ENCODE measurements around the gene SMIM33. TPM values are rescaled to one million over a fixed set of nuclear protein-coding genes. Genes with fewer than 3 reads are reported as not detected.

SMIM33 gene
- total and polyA plus RNA-seq, 2 of the 13 experiments (the other 11 are each of a cell fraction or from before 2014, with no cell fraction given) = not detected

GRCh38 chr5:139431706-139432105, 39.1 kb upstream of the SMIM33 start (continued):
- no peak for TF ChIP-seq PHF5A (CRISPR knock-in tag; IDR thresholded peaks at IDR 0.05; ENCODE audit: low read depth, unreplicated experiment)
- no peak for TF ChIP-seq CSRNP1 (CRISPR knock-in tag; IDR thresholded peaks at IDR 0.05)
- TF ChIP-seq MEIS1 (CRISPR knock-in tag; IDR thresholded peaks at IDR 0.05; ENCODE audit: borderline replicate concordance) = no peak

GRCh38 chr5:139435676-139436075, 35.1 kb upstream of the SMIM33 start:
- no peaks in the 10 kb centered on the region for H4K20me1 ChIP-seq (ENCODE audit: insufficient read depth, low read length)
- no peak overlapping the region for H2AFZ ChIP-seq (ENCODE audit: low read length)
- no peaks in the 10 kb centered on the region for H3K9me3 ChIP-seq (ENCODE audit: low read length)
- intact Hi-C loops (cut with micrococcal nuclease; ENCODE audit: unreplicated experiment) = loop anchor here (5.0 to 10.0 kb wide), 2 partner anchors 67 to 309 kb away; no protein-coding TSS in a partner anchor
- no peak overlapping the region for H3K4me3 ChIP-seq (replicated peaks in 1 of 3; ENCODE audit: insufficient read depth in 1 of 3, low read depth in 2 of 3, low read length in 3 of 3)
- no peak overlapping the region for H3K27ac ChIP-seq (ENCODE audit: extremely low read length, insufficient read depth, low read length)
- H3K27me3 ChIP-seq (ENCODE audit: control insufficient read depth in 1 of 2, insufficient read depth in 2 of 2, low read length in 2 of 2) = no peaks in the 10 kb centered on the region
- ChIA-PET CTCF (ENCODE audit: low intra/inter-chr PET ratio, low total read pairs) (no interaction called here), POLR2A (interaction anchor here (1.3 kb wide), 1 partner anchor 67 kb away, joined by 4 read pairs; no protein-coding TSS in a partner anchor)
- 96% methylated on average over 3 of the region's 3 CpGs for WGBS (ENCODE audit: low lambda C conversion rate)
- FAIRE-seq (no peak), ATAC-seq (no peak), DNase-seq (ENCODE audit: low spot score) (no peak)
- no peaks in the 10 kb centered on the region for H3K79me2 ChIP-seq (ENCODE audit: insufficient read depth, low read length)
- no TSS peak for BruUV-seq (replicated peaks)
- H3K4me2 ChIP-seq (ENCODE audit: low read depth, low read length) = no peak overlapping the region
- peaks cover 15% of the 10 kb centered on the region for H3K4me1 ChIP-seq (ENCODE audit: insufficient read depth, low read length)
- H3K36me3 ChIP-seq (replicated peaks in 1 of 2; ENCODE audit: control insufficient read depth in 1 of 2, insufficient read depth in 2 of 2, low read length in 2 of 2) = no peaks in the 10 kb centered on the region
- in situ Hi-C loops (cut with HindIII; ENCODE audit: extremely low pct_ligation_motif_present, low pct_unique_long_range_greater_than_20kb) = no loop called here
- no peak overlapping the region for H3K9ac ChIP-seq (ENCODE audit: insufficient read depth, low read depth, low read length)
- TF ChIP-seq ISL2 (CRISPR knock-in tag; IDR thresholded peaks at IDR 0.05) (no peak), ZNF296 (CRISPR knock-in tag; conservative IDR thresholded peaks at IDR 0.05) (no peak), RELA (CRISPR knock-in tag; IDR thresholded peaks at IDR 0.05) (no peak), ZBTB33 (CRISPR knock-in tag; IDR thresholded peaks at IDR 0.05) (no peak), SIN3B (IDR thresholded peaks at IDR 0.05; ENCODE audit: low read length) (no peak), ZSCAN9 (CRISPR knock-in tag; IDR thresholded peaks at IDR 0.05; ENCODE audit: borderline replicate concordance) (no peak), NRL (CRISPR knock-in tag; IDR thresholded peaks at IDR 0.05; ENCODE audit: borderline replicate concordance) (no peak), ZNF30 (CRISPR knock-in tag; IDR thresholded peaks at IDR 0.05) (no peak), ASH2L (IDR thresholded peaks at IDR 0.05; ENCODE audit: insufficient read length, low read depth, low read length) (no peak), MEF2D (CRISPR knock-in tag; IDR thresholded peaks at IDR 0.05) (no peak), CBX1 (IDR thresholded peaks at IDR 0.05; ENCODE audit: low read depth) (no peak), NAIF1 (CRISPR knock-in tag; IDR thresholded peaks at IDR 0.05; ENCODE audit: borderline replicate concordance) (no peak)

Data from HepG2 (cell line).